ENCODE results near the gene SLC12A7. TPM values are rescaled to one million over a fixed set of nuclear protein-coding genes. Genes with fewer than 3 reads are reported as not detected.

SLC12A7 gene
- total and polyA plus RNA-seq, 2 of the 13 experiments (the other 11 are each of a cell fraction or from before 2014, with no cell fraction given) = 14.0 to 18.5 TPM

DNA sequence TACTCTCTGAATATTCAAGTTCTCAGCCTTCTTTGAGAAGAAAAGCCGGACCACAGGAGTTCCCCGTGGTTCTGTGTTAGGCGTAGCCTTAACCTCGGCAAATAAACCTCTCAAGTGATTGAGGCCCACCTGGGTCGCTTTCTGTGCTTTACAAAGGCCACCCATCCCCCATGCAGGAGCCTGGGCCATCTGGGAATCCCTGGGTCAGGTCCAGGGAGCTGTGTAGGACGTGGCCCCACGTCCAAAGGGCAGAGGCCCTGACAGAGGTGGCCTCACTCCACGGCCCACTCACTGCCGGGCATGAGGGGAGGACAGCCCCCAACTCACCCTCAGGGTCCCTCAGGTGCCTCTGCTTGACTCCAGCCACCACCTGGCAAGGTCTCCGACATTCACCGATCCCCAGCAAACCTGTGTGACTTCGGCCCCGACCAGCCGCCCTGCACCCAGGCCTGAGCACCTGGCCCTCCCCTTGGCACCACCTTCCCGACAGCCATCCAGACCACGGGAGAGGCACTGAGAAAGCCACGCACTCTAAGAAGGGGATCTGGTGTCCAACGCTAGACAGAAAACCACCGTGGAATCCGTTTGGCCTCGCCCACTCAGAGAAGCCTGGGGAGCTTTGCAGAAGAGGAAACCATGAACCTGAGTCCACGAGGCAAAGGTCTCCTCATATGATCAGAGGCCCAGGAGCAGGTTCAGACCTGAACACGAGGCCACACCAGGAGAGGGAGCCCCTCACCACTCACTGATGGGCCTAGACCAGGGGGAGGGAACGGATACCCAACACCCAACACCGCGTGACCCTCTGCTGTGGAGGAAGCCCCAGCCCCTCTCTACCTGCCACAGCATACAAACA is 4.5 kb downstream of the SLC12A7 start (continued):
- TF ChIP-seq, protein P1, sequence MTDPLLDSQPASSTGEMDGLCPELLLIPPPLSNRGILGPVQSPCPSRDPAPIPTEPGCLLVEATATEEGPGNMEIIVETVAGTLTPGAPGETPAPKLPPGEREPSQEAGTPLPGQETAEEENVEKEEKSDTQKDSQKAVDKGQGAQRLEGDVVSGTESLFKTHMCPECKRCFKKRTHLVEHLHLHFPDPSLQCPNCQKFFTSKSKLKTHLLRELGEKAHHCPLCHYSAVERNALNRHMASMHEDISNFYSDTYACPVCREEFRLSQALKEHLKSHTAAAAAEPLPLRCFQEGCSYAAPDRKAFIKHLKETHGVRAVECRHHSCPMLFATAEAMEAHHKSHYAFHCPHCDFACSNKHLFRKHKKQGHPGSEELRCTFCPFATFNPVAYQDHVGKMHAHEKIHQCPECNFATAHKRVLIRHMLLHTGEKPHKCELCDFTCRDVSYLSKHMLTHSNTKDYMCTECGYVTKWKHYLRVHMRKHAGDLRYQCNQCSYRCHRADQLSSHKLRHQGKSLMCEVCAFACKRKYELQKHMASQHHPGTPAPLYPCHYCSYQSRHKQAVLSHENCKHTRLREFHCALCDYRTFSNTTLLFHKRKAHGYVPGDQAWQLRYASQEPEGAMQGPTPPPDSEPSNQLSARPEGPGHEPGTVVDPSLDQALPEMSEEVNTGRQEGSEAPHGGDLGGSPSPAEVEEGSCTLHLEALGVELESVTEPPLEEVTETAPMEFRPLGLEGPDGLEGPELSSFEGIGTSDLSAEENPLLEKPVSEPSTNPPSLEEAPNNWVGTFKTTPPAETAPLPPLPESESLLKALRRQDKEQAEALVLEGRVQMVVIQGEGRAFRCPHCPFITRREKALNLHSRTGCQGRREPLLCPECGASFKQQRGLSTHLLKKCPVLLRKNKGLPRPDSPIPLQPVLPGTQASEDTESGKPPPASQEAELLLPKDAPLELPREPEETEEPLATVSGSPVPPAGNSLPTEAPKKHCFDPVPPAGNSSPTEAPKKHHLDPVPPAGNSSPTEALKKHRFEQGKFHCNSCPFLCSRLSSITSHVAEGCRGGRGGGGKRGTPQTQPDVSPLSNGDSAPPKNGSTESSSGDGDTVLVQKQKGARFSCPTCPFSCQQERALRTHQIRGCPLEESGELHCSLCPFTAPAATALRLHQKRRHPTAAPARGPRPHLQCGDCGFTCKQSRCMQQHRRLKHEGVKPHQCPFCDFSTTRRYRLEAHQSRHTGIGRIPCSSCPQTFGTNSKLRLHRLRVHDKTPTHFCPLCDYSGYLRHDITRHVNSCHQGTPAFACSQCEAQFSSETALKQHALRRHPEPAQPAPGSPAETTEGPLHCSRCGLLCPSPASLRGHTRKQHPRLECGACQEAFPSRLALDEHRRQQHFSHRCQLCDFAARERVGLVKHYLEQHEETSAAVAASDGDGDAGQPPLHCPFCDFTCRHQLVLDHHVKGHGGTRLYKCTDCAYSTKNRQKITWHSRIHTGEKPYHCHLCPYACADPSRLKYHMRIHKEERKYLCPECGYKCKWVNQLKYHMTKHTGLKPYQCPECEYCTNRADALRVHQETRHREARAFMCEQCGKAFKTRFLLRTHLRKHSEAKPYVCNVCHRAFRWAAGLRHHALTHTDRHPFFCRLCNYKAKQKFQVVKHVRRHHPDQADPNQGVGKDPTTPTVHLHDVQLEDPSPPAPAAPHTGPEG (CRISPR knock-in tag; IDR thresholded peaks at IDR 0.05) = peak; percentile 47; the same call in 1 of the 2 replicates
- TF ChIP-seq SP1 (IDR thresholded peaks at IDR 0.05) (no peak), SP1 (CRISPR knock-in tag; IDR thresholded peaks at IDR 0.05) (peak; percentile 42), ZNF484 (CRISPR knock-in tag; IDR thresholded peaks at IDR 0.05; ENCODE audit: borderline replicate concordance, low read depth) (no peak), MED1 (CRISPR knock-in tag; IDR thresholded peaks at IDR 0.05) (peak; percentile 10; the same call in 1 of the 2 replicates), JDP2 (CRISPR knock-in tag; IDR thresholded peaks at IDR 0.05; ENCODE audit: borderline replicate concordance) (no peak; the same call in 1 of the 2 replicates), NONO (IDR thresholded peaks at IDR 0.05) (no peak), NONO (CRISPR knock-in tag; conservative IDR thresholded peaks at IDR 0.05) (peak; percentile 72), ZNF543 (CRISPR knock-in tag; IDR thresholded peaks at IDR 0.05) (peak; percentile 77), ZBTB3 (CRISPR knock-in tag; IDR thresholded peaks at IDR 0.05; ENCODE audit: borderline replicate concordance, low read depth) (no peak; the same call in 1 of the 2 replicates), ZNF10 (CRISPR knock-in tag; IDR thresholded peaks at IDR 0.05; ENCODE audit: borderline replicate concordance, low read depth) (no peak), ZFP1 (CRISPR knock-in tag; IDR thresholded peaks at IDR 0.05) (0 out of 2 replicates have a peak, but pooled peaks have one; percentile 14), HES4 (CRISPR knock-in tag; IDR thresholded peaks at IDR 0.05; ENCODE audit: borderline replicate concordance) (peak; percentile 60; the same call in 1 of the 2 replicates), RARG (CRISPR knock-in tag; IDR thresholded peaks at IDR 0.05; ENCODE audit: low read depth) (no peak), KAT8 (CRISPR knock-in tag; IDR thresholded peaks at IDR 0.05) (peak; percentile 52; the same call in 1 of the 2 replicates)
- TF ChIP-seq, protein P2, sequence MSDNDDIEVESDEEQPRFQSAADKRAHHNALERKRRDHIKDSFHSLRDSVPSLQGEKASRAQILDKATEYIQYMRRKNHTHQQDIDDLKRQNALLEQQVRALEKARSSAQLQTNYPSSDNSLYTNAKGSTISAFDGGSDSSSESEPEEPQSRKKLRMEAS (IDR thresholded peaks at IDR 0.05) = no peak
- TF ChIP-seq, protein P3, sequence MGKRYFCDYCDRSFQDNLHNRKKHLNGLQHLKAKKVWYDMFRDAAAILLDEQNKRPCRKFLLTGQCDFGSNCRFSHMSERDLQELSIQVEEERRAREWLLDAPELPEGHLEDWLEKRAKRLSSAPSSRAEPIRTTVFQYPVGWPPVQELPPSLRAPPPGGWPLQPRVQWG (CRISPR knock-in tag; IDR thresholded peaks at IDR 0.05; ENCODE audit: borderline replicate concordance, low read depth) = no peak
- TF ChIP-seq, protein P4, sequence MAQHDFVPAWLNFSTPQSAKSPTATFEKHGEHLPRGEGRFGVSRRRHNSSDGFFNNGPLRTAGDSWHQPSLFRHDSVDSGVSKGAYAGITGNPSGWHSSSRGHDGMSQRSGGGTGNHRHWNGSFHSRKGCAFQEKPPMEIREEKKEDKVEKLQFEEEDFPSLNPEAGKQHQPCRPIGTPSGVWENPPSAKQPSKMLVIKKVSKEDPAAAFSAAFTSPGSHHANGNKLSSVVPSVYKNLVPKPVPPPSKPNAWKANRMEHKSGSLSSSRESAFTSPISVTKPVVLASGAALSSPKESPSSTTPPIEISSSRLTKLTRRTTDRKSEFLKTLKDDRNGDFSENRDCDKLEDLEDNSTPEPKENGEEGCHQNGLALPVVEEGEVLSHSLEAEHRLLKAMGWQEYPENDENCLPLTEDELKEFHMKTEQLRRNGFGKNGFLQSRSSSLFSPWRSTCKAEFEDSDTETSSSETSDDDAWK (CRISPR knock-in tag; IDR thresholded peaks at IDR 0.05) = no peak
